ENCODE measurements around the gene LINGO1.

GRCh38 chr15:77564938-77565337 lies 67.8 kb downstream of the LINGO1 start:
- TF ChIP-seq GATA2 (IDR thresholded peaks at IDR 0.05; ENCODE audit: low read depth, low read length), result no peak
- no peak for TF ChIP-seq GATA3 (IDR thresholded peaks at IDR 0.05; ENCODE audit: low read depth, low read length)

Data from SH-SY5Y (cell line).